H9 (cell line): Measurements from ENCODE around the gene PEPD. TPM values are rescaled to one million over a fixed set of nuclear protein-coding genes. Genes with fewer than 3 reads are reported as not detected.

Experiments used
- DNase-seq: peaks from one replicate; pipeline ENCODE4 v3.0.0-alpha.2; 2017
- H2AFZ ChIP-seq: one replicate; pipeline ENCODE4 v1.6.1; 2013; ENCODE audit warnings: mild to moderate bottlenecking, low read length, control low read depth, moderate library complexity
- H2AK5ac ChIP-seq: 2 replicates; pipeline ENCODE4 v1.6.1; 2013; ENCODE audit warnings: low read length, control low read depth, mixed read lengths; ENCODE audit not compliant: insufficient read length
- H2BK120ac ChIP-seq: one replicate; pipeline ENCODE4 v1.6.1; 2013; ENCODE audit warnings: low read depth, mild to moderate bottlenecking, low read length, control low read depth, inconsistent platforms; ENCODE audit not compliant: poor library complexity, severe bottlenecking
- H2BK12ac ChIP-seq: 2 replicates; pipeline ENCODE4 v1.6.1; 2013; ENCODE audit warnings: low read length, control low read depth, mixed read lengths, low read depth; ENCODE audit not compliant: insufficient read length
- H2BK15ac ChIP-seq: 2 replicates; pipeline ENCODE4 v1.6.1; 2013; ENCODE audit warnings: low read depth, low read length, control low read depth
- H2BK20ac ChIP-seq: one replicate; pipeline ENCODE4 v1.6.1; 2013; ENCODE audit warnings: low read depth, mild to moderate bottlenecking, low read length, control low read depth, inconsistent platforms; ENCODE audit not compliant: poor library complexity, severe bottlenecking
- H2BK5ac ChIP-seq: 2 replicates; pipeline ENCODE4 v1.6.1; 2013; ENCODE audit warnings: low read length, control low read depth, mixed read lengths; ENCODE audit not compliant: insufficient read length
- H3K14ac ChIP-seq: 2 replicates; pipeline ENCODE4 v1.6.1; 2013; ENCODE audit warnings: low read length, control low read depth; ENCODE audit not compliant: insufficient read depth
- H3K18ac ChIP-seq: 2 replicates; pipeline ENCODE4 v1.6.1; 2013; ENCODE audit warnings: low read depth, mild to moderate bottlenecking, mixed read lengths, low read length, control low read depth; ENCODE audit not compliant: insufficient read length
- H3K23ac ChIP-seq: 2 replicates; pipeline ENCODE4 v1.6.1; 2013; ENCODE audit warnings: low read length, control low read depth, mixed read lengths, low read depth; ENCODE audit not compliant: insufficient read length
- H3K23me2 ChIP-seq: 2 replicates; pipeline ENCODE4 v1.6.1; 2013; ENCODE audit warnings: low read depth, mild to moderate bottlenecking, mixed read lengths, low read length, control low read depth; ENCODE audit not compliant: insufficient read length, poor library complexity, severe bottlenecking
- H3K27ac ChIP-seq: 2 replicates; pipeline ENCODE4 v1.5.1; 2013; ENCODE audit warnings: low read length, control low read depth, mixed read lengths, low read depth; ENCODE audit not compliant: insufficient read length
- H3K27me3 ChIP-seq: 2 replicates; pipeline ENCODE4 v1.6.1; 2013; ENCODE audit warnings: low read length, control low read depth, inconsistent platforms; ENCODE audit not compliant: insufficient read depth
- H3K4ac ChIP-seq: 2 replicates; pipeline ENCODE4 v1.6.1; 2013; ENCODE audit warnings: low read depth, mild to moderate bottlenecking, control low read depth, inconsistent platforms, low read length, moderate library complexity
- H3K4me1 ChIP-seq: 2 replicates; pipeline ENCODE4 v1.6.1; 2013; ENCODE audit warnings: low read length, control low read depth, inconsistent platforms; ENCODE audit not compliant: insufficient read depth
- H3K4me2 ChIP-seq: 2 replicates; pipeline ENCODE4 v1.6.1; 2013; ENCODE audit warnings: low read length, control low read depth, mixed read lengths; ENCODE audit not compliant: insufficient read length, insufficient read depth
- H3K56ac ChIP-seq: 2 replicates; pipeline ENCODE4 v1.6.1; 2013; ENCODE audit warnings: low read depth, mild to moderate bottlenecking, mixed read lengths, low read length, control low read depth; ENCODE audit not compliant: insufficient read length
- H3K79me1 ChIP-seq: 2 replicates; pipeline ENCODE4 v1.6.1; 2013; ENCODE audit warnings: low read depth, mild to moderate bottlenecking, moderate library complexity, low read length, control low read depth, inconsistent platforms; ENCODE audit not compliant: insufficient read depth, poor library complexity, severe bottlenecking
- H3K79me2 ChIP-seq: 2 replicates; pipeline ENCODE4 v1.6.1; 2013; ENCODE audit warnings: low read length, control low read depth, inconsistent platforms; ENCODE audit not compliant: insufficient read depth
- H3K9ac ChIP-seq: 2 replicates; pipeline ENCODE4 v1.6.1; 2013; ENCODE audit warnings: low read length, control low read depth, mixed read lengths; ENCODE audit not compliant: insufficient read length; ENCODE audit errors: extremely low read depth
- H3K9me3 ChIP-seq: one replicate; pipeline ENCODE4 v1.6.1; 2013; ENCODE audit warnings: low read depth, low read length, inconsistent platforms; ENCODE audit not compliant: control insufficient read depth
- H3T11ph ChIP-seq: one replicate; pipeline ENCODE4 v1.6.1; 2013; ENCODE audit warnings: mild to moderate bottlenecking, low read length, control low read depth, inconsistent platforms
- H4K20me1 ChIP-seq: one replicate; pipeline ENCODE4 v1.6.1; 2013; ENCODE audit not compliant: control insufficient read depth, insufficient read length, insufficient read depth
- H4K5ac ChIP-seq: 2 replicates; pipeline ENCODE4 v1.6.1; 2013; ENCODE audit warnings: low read depth, mild to moderate bottlenecking, mixed read lengths, low read length, control low read depth; ENCODE audit not compliant: insufficient read length
- H4K8ac ChIP-seq: replicated peaks from 2 replicates; pipeline ENCODE4 v1.6.1; 2013; ENCODE audit warnings: low read length, control low read depth, mixed read lengths, low read depth; ENCODE audit not compliant: insufficient read length
- H4K91ac ChIP-seq: 2 replicates; pipeline ENCODE4 v1.6.1; 2013; ENCODE audit warnings: low read depth, mild to moderate bottlenecking, moderate library complexity, mixed read lengths, low read length, control low read depth; ENCODE audit not compliant: insufficient read length
- H3K27ac Mint-ChIP-seq, 3 experiments: 2 replicates in 2 of 3; 3 replicates in 1 of 3; pipeline ENCODE4 v1.8.0; 2020 to 2021; ENCODE audit warnings: mixed read lengths in 3 of 3, mild to moderate bottlenecking in 1 of 3, moderate library complexity in 1 of 3
- H3K27me3 Mint-ChIP-seq: 2 replicates; pipeline ENCODE4 v1.8.0; 2021; ENCODE audit warnings: low read depth, mild to moderate bottlenecking, moderate library complexity, mixed read lengths
- H3K36me3 Mint-ChIP-seq, 3 experiments: 2 replicates in 2 of 3; 3 replicates in 1 of 3; pipeline ENCODE4 v1.8.0; 2020 to 2021; ENCODE audit warnings: low read depth in 3 of 3, mixed read lengths in 3 of 3; ENCODE audit not compliant: insufficient read depth in 1 of 3
- H3K4me1 Mint-ChIP-seq, 2 experiments: 2 replicates each; pipeline ENCODE4 v1.8.0; 2020; ENCODE audit warnings: mixed read lengths in 2 of 2
- H3K4me3 Mint-ChIP-seq, 2 experiments: 2 replicates in 1 of 2; 3 replicates in 1 of 2; pipeline ENCODE4 v1.8.0; 2020 to 2021; ENCODE audit warnings: mild to moderate bottlenecking in 2 of 2, mixed read lengths in 2 of 2, moderate library complexity in 1 of 2
- H3K9me3 Mint-ChIP-seq, 2 experiments: 2 replicates in 1 of 2; 3 replicates in 1 of 2; pipeline ENCODE4 v1.8.0; 2020; ENCODE audit warnings: mild to moderate bottlenecking in 2 of 2, mixed read lengths in 2 of 2, moderate library complexity in 1 of 2
- CTCF ChIP-seq: fragments of 200-600 bp; sonication (generic); conservative IDR thresholded peaks from 3 replicates; pipeline ENCODE4 v1.8.0; 2021; ENCODE audit warnings: antibody characterized with exemption, mild to moderate bottlenecking
- WGBS: extraction: QIAGEN DNeasy Blood & Tissue Kit; methylation state at CpG from one replicate; pipeline ENCODE4 v1.1.7; 2013; ENCODE audit warnings: missing lambda C conversion rate, low lambda C conversion rate, mixed read lengths; ENCODE audit not compliant: insufficient read length; ENCODE audit errors: extremely low coverage; 5-methylcytosine and 5-hydroxymethylcytosine counted together
- total RNA-seq: library from RNA; stranded (reverse); gene quantifications from 2 replicates; pipeline ENCODE4 v1.2.1, GENCODE V29; 2021

Gene PEPD
- total RNA-seq, 1 experiment from 2014 or later, result 52.8 TPM

- no peak overlapping the region for H2BK5ac ChIP-seq
- H2BK12ac ChIP-seq, result no peak overlapping the region
- H3K18ac ChIP-seq, result no peak overlapping the region
- H3K9me3 ChIP-seq, result no peaks in the 10 kb centered on the region
- no peak overlapping the region for H3K27ac ChIP-seq
- no peak overlapping the region for H2BK120ac ChIP-seq
- Mint-ChIP-seq H3K4me1 (no peaks in the 10 kb centered on the region), H3K9me3 (peaks cover 5 to 6% of the 10 kb centered on the region in 2 experiments), H3K4me3 (no peak overlapping the region), H3K27ac (0 out of 7 replicates have a peak overlapping the region, but pooled peaks of 1 of the 3 experiments have one; percentile 16), H3K36me3 (no peaks in the 10 kb centered on the region), H3K27me3 (peaks cover 7% of the 10 kb centered on the region)
- no peak overlapping the region for H4K91ac ChIP-seq
- no CpG with 5 or more reads among the region's 12 CpGs for WGBS
- no peak overlapping the region for H2AK5ac ChIP-seq
- no peaks in the 10 kb centered on the region for H3K4me1 ChIP-seq
- no peak overlapping the region for H3T11ph ChIP-seq
- H3K23me2 ChIP-seq, result no peaks in the 10 kb centered on the region
- no peak overlapping the region for H2BK15ac ChIP-seq
- no peak overlapping the region for H3K14ac ChIP-seq
- H2AFZ ChIP-seq, result no peak overlapping the region
- no peaks in the 10 kb centered on the region for H3K27me3 ChIP-seq
- no peak overlapping the region for H4K8ac ChIP-seq
- no peaks in the 10 kb centered on the region for H4K20me1 ChIP-seq
- no peaks in the 10 kb centered on the region for H3K79me2 ChIP-seq
- no peak overlapping the region for H2BK20ac ChIP-seq
- H3K79me1 ChIP-seq, result no peaks in the 10 kb centered on the region
- no peak for TF ChIP-seq CTCF
- no peak overlapping the region for H3K9ac ChIP-seq
- DNase-seq, result no peak
- no peak overlapping the region for H4K5ac ChIP-seq
- H3K4ac ChIP-seq, result no peak overlapping the region
- no peak overlapping the region for H3K4me2 ChIP-seq
- H3K56ac ChIP-seq, result no peak overlapping the region
- no peak overlapping the region for H3K23ac ChIP-seq
These were observed 170.9 kb downstream of the PEPD start for GRCh38 chr19:33350538-33351309.
